GM18909 (cell line): ENCODE measurements around the gene TESMIN.

Source experiments
- ATAC-seq: cut with Tn5 transposase; IDR thresholded peaks from one replicate; pipeline ENCODE4 v1.9.1; 2021; ENCODE audit warnings: mild to moderate bottlenecking; ENCODE audit not compliant: unreplicated experiment, poor library complexity

TESMIN gene

GRCh38 chr11:68685656-68686380, 65.5 kb downstream of the TESMIN start:
- no peak for ATAC-seq

DNA sequence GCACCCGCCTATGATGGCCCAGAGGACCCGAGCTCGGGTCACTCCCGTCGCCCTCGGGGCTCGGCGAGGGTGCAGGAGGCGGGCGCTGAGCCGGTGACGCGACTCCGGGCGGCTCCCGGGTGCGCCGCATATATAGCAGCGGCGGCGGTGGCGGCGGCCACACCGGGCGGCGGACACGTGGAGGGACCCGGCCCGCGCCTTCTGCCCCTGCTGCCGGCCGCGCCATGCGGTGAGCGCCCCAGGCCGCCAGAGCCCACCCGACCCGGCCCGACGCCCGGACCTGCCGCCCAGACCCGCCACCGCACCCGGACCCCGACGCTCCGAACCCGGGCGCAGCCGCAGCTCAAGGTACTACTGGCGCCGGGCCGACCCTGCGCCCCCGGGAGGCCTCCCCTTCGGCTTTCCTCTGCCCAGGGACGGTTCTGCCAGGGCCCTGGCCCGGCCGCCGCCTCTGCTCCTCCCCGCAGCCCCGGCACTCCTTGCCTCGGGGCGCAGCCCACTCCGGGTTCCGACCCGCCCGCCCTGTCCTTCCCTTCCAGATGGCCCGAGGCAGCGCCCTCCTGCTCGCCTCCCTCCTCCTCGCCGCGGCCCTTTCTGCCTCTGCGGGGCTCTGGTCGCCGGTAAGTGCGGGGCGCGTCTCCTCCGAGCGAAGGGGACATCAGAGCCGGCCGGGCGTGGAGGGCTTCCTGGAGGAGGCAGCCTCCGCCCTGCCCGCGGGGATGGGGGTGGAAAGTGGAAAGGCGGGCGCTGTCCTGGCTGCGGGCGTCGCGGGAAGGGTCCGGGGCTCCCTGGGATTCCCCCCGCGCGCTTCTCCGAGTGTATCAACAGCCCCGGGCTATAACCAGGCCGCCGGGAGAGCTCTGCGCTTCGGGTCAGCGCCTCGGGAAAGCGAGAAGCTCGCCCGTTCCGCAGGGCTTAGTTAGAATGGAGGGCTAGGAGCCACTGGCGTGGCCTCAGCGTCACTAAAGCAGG, 66.6 kb downstream of the TESMIN start, which contains the start of gene GAL:
Gene GAL (plus strand): TSS at position 160 of the 972 bp plus-strand sequence. CDS start 380 bp downstream, at position 540.
- ATAC-seq, result no peak

- no peak for ATAC-seq
Observed at GRCh38 chr11:68683536-68684384, 67.6 kb downstream of the TESMIN start.

- no peak for ATAC-seq
Observed at GRCh38 chr11:68683121-68683520, 68.2 kb downstream of the TESMIN start.

DNA sequence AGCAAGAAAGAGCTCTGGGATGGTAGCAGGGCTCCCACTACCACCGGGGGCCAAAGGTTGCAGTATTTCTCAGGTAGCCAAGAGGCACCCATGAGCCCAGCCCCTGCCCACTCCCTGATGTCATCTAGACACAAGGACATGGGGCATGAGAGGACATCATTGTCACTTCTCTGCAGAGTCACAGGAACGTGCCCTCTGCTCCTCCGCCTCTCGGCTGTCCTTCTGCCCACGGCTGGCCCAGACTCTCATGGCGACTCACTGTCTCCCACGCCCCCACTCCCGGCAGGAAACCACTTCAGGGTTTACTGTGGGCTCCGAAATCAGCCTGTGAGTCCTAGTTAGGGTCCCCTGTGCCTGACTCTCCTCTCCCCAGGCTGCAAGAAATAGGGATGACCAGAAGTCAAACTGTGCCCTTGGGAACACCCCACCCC, 68.8 kb downstream of the TESMIN start:
- no peak for ATAC-seq

GRCh38 chr11:68680541-68681231, 70.6 kb downstream of the TESMIN start:
- no peak for ATAC-seq

DNA sequence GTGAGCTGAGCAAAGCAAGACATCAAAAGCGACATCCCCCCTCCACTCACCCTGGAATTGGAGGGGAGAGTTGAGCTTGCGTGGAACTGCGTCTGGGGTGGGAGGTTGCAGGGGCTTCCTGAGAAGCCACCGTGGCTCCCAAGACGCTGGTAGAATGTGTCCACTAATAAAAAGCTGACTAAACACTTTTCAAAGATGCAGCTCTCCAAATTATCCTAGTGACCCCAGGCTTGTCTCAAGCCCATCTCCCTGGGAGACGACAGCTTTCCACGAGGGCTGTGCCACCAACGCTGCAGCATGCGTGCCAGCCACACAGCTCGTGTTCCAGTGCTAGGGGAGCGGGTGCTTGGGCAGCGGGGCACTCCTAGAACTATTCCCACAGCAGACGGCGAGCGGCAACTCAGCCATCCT, 73.3 kb downstream of the TESMIN start:
- no peak for ATAC-seq

GRCh38 chr11:68677432-68677831, 73.9 kb downstream of the TESMIN start:
- ATAC-seq, result no peak

- ATAC-seq, result no peak
Observed at GRCh38 chr11:68674461-68674860, 76.9 kb downstream of the TESMIN start.

DNA sequence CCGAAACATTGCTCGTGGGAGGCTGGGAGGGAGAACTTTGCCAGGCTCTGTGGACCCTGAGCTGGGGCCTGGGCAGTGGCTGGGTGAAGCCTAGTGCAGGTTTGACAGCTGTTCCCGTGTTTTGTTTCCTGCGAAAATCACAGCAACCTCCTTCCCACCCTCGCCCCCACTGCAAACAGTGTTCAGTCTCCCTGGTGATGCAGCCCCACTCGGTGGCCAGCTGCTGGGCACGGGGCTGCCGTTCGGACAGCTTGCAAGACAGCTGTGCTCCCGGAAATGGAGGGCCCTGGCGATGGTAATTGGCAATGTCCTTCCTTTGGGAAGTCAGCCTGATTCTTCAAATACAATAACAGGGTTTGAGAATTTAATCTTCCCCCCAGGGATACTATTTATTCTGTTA, 77.3 kb downstream of the TESMIN start:
- no peak for ATAC-seq

GRCh38 chr11:68673306-68673945, 77.9 kb downstream of the TESMIN start:
- no peak for ATAC-seq

DNA sequence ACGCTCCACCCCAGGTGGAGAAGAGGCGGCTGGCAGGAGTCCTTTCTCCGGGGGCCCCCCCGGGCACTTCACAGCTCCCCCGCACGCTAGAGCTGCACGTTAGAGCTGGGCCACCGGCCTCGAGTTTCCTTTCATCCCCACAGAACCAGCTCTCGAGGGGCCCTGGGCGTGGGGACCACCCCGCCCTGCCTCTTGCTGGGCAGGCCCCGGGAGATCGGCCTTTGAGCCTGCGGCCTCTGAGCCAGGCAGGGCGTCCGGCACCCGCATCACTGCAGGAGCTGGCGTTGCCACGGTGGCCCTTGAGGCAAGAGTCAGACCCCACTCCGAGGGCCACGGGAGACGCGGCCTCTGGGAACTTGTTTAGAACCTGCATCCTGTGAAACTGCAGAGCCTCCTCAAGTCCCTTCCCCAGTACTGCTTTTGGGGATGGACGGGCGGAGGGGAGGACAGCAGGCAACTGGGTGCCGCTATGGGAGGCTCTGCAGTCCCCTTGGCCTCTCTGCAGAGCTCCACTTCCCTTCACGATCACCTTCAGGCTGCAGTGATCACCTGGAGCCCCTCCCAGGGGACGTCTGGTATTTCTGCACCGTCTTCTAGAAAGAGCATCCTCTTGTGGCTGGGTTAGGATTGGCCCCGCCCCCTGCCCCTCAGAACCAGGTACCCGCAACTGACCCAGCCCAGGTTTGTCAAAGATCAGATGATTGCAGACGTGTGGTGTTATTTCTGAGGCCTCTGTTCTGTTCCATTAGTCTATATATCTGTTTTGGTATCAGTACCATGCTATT, 80.9 kb downstream of the TESMIN start:
- ATAC-seq, result no peak

GRCh38 chr11:68669301-68670090, 81.8 kb downstream of the TESMIN start:
- no peak for ATAC-seq

- no peak for ATAC-seq
Observed at GRCh38 chr11:68667511-68668500, 83.5 kb downstream of the TESMIN start.

DNA sequence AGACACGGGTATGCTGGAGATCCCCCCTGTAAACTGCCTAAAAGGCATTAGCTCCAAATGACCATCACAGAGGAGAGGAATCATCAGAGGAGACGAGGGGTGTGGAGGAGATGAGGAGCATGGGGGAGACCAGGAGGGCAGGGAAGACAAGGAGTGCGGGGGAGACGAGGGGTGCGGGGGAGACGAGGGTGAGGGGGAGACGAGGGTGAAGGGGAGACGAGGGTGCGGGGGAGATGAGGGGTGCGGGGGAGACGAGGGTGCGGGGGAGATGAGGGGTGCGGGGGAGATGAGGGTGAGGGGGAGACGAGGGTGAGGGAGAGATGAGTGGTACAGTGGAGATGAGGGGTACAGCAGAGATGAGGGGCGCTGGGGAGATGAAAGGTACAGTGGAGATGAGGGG, 84.5 kb downstream of the TESMIN start:
- no peak for ATAC-seq

GRCh38 chr11:68665436-68665835, 85.9 kb downstream of the TESMIN start:
- no peak for ATAC-seq

DNA sequence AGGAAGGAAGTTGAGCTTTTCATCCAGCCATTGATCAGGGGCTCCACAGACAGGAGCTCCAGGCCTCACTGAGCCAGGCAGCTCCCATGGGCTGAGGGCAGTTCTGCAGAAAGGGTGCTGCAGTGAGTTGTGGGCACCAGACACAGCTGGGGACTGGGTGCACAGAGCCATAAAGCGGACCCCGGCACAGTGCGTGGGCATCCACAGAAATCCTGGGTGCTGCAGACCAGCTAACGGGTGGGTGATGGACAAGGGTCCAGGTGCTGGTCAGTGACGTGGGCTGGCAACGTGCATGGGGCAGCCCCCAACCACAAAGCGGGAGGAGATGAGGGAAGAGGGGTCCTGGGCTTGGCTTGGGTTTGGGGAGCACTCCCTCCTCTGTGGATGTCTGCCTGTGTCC, 86.4 kb downstream of the TESMIN start:
- no peak for ATAC-seq
